ENCODE measurements around the gene PIK3R1. TPM values are rescaled to one million over a fixed set of nuclear protein-coding genes. Genes with fewer than 3 reads are reported as not detected.

Gene PIK3R1
- total and polyA plus RNA-seq, 3 donors from 2014 or later, result 16.9 to 63.7 (median 48.1) TPM

- no peak overlapping the region for H3K4me3 ChIP-seq
- H3K9me3 ChIP-seq, result no peaks in the 10 kb centered on the region
- peaks cover 2% of the 10 kb centered on the region for H3K4me1 ChIP-seq
- no peak for TF ChIP-seq CTCF (IDR thresholded peaks at IDR 0.05)
- TF ChIP-seq POLR2A (IDR thresholded peaks at IDR 0.05), result no peak
- intact Hi-C loops (cut with DNase I; ENCODE audit: low total_unique reads), result no loop called here
- DNase-seq, result no peak
- no peaks in the 10 kb centered on the region for H3K36me3 ChIP-seq (ENCODE audit: low read depth, missing control alignments)
- H3K27ac ChIP-seq, result no peak overlapping the region
- no peaks in the 10 kb centered on the region for H3K27me3 ChIP-seq
- WGBS, 2 donors, result 78 to 85% methylated on average over 4 of the region's 4 CpGs
Observed at GRCh38 chr5:68303754-68304420, 88.3 kb downstream of the PIK3R1 start.

- Histone ChIP-seq H3K4me1 (no peaks in the 10 kb centered on the region), H3K36me3 (ENCODE audit: low read depth, missing control alignments) (no peaks in the 10 kb centered on the region), H3K27ac (no peak overlapping the region), H3K4me3 (no peak overlapping the region), H3K9me3 (no peaks in the 10 kb centered on the region), H3K27me3 (no peaks in the 10 kb centered on the region)
- DNase-seq, result no peak
- TF ChIP-seq POLR2A (IDR thresholded peaks at IDR 0.05) (no peak), CTCF (IDR thresholded peaks at IDR 0.05) (no peak)
- intact Hi-C loops (cut with DNase I; ENCODE audit: low total_unique reads), result no loop called here
- 79 to 81% methylated on average over 3 of the region's 3 CpGs for WGBS, 2 donors
Observed at GRCh38 chr5:68304421-68305052, 89.0 kb downstream of the PIK3R1 start.

- Histone ChIP-seq H3K9me3 (no peaks in the 10 kb centered on the region), H3K27me3 (no peaks in the 10 kb centered on the region), H3K4me1 (no peaks in the 10 kb centered on the region), H3K4me3 (no peak overlapping the region), H3K27ac (no peak overlapping the region), H3K36me3 (ENCODE audit: low read depth, missing control alignments) (no peaks in the 10 kb centered on the region)
- intact Hi-C loops (cut with DNase I; ENCODE audit: low total_unique reads), result no loop called here
- no peak for DNase-seq
- 52 to 67% methylated on average over 1 of the region's 1 CpG for WGBS, 2 donors
- TF ChIP-seq POLR2A (IDR thresholded peaks at IDR 0.05) (no peak), CTCF (IDR thresholded peaks at IDR 0.05) (no peak)
Observed at GRCh38 chr5:68305223-68305870, 89.8 kb downstream of the PIK3R1 start.

- 80 to 81% methylated on average over 7 of the region's 7 CpGs for WGBS, 2 donors
- Histone ChIP-seq H3K4me3 (no peak overlapping the region), H3K27me3 (no peaks in the 10 kb centered on the region), H3K27ac (no peak overlapping the region), H3K36me3 (ENCODE audit: low read depth, missing control alignments) (no peaks in the 10 kb centered on the region), H3K9me3 (no peaks in the 10 kb centered on the region), H3K4me1 (no peaks in the 10 kb centered on the region)
- DNase-seq, result no peak
- intact Hi-C loops (cut with DNase I; ENCODE audit: low total_unique reads), result no loop called here
- TF ChIP-seq POLR2A (IDR thresholded peaks at IDR 0.05) (no peak), CTCF (IDR thresholded peaks at IDR 0.05) (no peak)
Observed at GRCh38 chr5:68306361-68307014, 90.9 kb downstream of the PIK3R1 start.
